HG03064 (cell line): Measurements from ENCODE around the gene CABCOCO1.
A peak's percentile ranks its signal among the peaks of the same experiment; 100 is the strongest.

Experiments used
- ATAC-seq: cut with Tn5 transposase; IDR thresholded peaks from one replicate; pipeline ENCODE4 v1.9.1; 2021; ENCODE audit warnings: low read depth; ENCODE audit not compliant: unreplicated experiment

The CABCOCO1 gene

DNA sequence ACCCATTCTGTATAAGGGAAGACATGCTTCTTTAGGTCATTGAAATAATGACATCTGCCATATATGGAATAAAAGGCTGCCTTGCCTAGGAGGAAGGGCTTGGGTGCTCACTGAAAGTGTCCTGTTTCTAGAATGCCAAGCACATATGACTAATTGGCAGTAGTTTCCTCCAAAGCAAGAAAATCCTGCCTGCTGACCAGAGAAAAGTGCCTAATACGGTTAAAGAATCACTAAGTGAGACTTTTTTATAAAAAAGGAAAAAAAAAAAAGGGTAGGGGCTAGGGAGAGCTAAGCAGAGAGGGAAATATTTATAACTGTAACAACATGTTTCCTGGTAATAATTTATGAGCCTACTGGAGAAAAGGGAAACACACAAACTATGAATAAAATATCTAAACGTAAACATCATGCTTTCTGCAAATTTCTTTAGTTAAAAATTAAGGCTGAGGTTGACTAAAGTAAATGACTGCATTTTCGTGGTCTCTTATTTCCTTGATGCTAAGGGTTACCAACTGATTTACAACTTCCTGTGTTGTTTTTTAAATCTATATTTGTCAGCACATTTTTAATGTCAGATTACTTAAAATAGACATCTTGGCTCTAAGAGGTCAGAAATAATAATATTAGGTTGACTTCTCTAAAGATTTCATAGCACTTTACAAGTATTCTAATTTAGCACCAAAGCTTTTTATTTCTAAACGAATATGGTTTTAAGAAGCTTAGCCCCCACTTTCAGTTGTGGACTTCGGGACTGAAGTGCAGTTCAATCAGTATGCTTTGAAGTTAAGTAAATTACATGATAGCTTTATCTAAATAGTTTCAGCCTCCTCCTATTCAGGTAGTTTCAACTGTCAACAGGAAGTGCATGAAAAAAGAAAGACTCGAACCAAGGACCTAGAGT is 89.6 kb downstream of the CABCOCO1 start:
- peak; percentile 53 for ATAC-seq

DNA sequence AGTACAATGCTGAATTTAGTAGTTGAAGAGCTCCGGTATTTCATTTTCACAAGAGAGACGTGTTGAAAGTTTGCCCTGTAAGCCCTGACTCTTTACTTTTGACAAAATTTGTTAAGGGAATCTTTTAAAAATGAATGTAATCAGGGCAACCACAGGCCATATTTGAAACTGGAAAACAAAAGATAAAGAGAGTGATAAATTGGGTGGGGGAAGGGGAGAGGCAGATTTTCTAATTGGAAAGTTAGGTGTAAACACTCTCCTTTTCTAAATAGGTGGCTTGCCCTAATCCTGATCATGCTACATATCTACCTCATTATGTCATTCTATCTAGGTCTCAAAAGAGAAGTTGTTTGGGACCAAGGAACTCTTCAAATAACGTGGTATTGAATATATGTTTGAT is 90.7 kb downstream of the CABCOCO1 start:
- no peak for ATAC-seq

DNA sequence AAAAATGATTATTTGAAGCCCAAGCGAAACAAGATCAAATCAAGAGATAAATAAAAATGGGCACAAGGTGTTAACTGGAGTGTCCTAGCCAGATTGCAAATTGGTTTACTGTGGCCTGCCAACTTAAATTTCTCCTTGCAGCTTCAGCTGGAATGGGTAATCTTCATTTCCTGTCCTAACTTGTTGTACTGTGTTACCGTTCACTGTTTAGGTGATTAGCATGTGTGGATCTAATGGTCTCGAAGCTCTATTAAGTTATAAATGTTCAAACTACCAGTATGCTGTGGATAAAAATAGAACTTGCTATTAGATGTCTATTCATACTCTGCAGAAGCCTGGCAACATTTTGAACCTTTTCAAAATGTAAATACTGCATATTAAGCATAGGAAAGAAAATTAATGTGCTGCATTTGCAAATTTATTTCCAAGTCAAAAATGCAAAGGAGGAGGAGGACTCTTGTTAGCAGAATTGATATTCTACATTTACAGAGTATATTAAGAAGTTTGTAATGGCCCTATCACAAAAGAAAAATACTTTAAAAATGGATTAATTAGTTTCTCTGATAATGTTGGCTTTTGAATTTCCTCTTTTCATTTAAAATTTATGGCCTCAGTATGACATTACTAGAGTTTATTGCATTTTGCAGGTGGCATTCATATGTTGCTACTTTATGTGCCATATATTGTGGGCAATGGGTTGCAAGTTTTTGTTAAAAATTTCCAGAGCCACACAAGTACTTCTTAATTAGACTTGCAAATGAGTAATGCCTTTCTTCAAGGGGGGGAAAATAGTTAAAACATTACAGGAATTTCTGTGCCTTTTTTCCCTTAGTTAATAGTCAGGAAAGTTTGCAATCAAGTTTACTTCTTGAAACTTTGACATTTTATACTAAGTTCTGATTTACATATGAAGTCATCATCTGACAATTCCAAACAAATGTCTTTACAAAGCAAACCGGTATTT is 92.1 kb downstream of the CABCOCO1 start:
- no peak for ATAC-seq

DNA sequence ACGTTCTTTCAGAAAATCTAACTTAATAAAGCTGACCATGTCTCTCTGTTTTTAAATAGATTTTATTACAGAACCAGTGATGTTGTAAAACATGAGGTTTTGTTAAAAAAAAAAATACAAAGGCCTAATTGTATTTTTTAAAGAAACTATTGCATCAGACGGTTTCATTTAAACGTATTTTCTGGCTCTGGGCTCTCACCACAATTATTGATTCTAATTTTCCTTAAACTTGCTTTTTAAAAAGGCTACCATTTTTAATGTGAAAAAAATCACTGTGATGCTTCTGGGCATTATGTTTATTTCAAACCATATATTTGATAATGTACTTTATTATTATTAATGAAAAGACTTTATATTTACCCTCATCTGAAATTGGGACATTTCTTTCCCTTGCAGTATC is 94.3 kb downstream of the CABCOCO1 start:
- ATAC-seq = no peak

DNA sequence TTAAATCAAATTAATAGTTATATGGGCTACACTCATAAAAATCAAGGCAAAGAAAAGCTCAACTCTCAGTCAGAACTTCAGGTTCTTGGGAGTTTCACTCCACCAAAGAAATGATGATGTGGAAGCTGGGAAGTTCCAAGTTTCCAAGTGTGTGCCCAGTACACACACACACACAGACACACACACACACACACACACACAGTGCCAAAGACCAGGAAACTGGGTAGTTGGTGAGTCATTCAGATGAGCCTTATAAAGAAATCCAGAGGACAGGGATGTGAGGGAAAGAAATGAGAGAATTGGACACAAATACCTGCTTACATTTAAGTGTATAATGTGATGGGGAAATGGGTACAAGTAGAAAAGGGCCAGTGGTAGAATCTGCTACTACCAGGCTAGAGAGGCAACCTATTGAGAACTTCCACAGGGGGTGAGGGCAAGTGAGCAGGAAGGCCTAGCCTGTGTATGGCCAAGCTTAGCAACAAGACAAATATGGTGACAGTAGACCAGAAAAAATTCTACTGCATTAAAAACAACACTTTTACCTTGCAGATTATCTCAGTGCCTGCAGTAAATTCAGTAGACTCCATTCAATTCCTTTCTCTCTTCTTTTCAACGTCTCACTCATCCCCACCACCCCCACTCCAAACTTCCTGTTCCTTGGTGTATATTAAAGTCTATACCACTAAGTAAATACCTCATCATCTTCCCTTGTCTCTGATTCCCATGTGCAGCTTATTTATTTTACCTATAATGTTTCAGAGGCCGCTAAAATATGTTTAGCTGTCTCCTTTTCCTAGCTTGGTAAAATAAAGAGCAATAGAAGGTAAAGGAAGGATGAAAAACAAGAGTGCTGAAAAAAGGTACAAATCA is 95.0 kb downstream of the CABCOCO1 start:
- no peak for ATAC-seq

DNA sequence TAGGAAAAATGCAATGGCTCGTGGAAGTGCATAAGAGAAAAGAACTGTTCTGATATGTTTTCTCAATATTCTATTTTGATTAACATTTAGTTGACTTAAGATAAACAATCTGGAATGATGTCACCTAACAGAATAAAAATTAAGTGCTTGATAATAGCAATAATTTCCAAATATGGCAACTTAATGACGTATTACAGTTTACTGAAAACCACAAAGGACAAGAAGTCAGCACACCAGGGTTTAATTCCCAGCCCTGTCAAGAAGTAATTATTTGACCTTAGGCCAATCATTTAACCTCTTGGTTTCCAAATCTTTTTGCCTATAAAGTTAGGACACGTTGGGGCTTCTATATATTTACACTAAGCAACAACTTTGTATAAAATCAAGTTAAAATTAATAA is 95.7 kb downstream of the CABCOCO1 start:
- ATAC-seq = no peak

DNA sequence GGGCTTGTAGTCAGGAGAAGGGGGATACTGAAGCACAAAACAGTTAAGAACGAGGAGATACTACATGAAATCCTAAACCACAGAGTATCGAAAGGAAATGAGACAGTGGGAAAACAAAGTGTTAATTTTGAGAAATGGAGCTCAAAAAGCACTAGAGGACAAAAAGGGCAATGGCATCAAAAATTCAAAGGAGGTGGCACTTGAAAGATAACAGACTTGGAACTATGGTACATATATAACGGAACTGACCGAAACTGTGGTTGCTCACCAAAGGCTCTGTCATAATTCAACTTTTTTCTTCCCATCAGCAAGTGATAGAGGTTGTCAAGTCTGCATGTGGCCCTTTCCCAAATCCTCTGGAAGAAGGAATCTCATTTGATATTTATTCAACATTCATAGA is 97.0 kb downstream of the CABCOCO1 start:
- ATAC-seq = no peak

DNA sequence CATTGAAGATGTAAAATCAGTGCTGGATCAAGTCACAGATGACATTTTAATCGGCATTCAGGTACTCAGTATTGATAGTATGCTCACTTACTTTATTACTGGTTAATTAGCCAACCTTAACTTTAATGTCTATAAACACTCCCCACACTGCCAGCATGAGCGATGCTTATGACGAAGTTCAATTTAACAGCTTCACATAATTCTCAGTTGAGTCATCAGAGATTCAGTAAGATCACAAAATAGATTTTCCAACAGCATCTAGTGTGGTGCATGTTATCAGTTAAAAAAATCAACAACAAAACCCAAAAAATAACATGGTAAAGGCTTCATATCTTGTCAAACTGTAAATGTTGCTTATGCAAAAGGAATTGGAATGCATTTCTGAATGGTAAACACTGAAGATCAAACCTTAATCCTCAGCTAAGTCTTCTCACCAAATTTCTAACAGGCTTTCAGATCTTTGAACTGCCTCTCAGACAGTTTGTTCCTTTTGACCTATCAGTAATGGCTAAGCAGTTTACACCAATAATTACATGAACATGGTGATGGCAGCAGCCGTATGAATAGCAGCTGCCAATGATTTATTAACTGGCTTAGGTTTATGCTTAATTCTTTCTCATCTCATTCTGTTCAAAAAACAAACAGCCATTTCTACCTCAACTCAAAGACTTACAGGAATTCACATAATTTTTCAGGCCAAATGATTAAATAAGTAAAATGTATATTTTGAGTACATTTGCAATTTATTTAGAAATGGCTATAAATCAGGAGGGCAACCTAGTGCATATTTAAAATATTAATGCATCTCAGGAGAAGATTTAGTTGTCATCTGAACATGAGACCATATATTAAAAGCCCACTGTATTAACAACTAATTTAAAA is 98.5 kb downstream of the CABCOCO1 start:
- ATAC-seq = no peak

DNA sequence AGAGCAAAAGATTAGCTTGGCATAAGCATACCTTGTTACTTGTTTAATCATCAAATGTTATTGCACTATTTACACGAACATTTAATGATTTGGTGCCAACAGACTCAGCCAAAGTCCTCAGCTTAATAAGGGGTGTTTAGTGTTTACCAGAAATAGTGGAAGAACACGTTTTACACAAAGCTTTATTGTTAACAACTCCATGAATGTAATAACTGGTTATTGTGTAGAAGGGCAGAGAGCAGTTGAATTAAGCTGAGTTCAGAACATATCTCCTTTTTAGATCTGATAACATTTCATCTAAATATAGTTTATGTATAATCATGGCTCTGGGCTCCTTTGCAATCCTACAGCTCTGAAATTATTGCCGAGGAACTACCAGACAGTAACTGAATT is 99.1 kb downstream of the CABCOCO1 start:
- no peak for ATAC-seq

DNA sequence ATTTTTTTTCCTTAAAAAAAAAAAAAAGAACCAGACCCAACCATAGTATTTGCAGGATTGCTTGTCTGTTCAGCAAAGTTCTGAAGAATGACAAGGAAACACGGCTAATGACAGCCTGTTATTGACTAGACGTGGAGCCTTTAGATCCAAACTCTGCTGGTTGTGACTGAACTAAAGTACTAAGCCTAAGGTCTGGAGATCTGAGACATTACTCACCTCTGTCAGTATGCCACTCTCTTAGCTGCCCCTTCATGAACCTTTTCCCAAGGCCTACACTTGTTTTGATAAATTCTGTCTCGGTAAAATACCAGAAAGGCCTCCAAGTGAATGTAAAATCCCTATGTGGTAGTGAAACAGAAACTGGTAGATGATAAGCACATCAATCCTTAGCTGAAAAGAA is 101.0 kb downstream of the CABCOCO1 start:
- no peak for ATAC-seq

DNA sequence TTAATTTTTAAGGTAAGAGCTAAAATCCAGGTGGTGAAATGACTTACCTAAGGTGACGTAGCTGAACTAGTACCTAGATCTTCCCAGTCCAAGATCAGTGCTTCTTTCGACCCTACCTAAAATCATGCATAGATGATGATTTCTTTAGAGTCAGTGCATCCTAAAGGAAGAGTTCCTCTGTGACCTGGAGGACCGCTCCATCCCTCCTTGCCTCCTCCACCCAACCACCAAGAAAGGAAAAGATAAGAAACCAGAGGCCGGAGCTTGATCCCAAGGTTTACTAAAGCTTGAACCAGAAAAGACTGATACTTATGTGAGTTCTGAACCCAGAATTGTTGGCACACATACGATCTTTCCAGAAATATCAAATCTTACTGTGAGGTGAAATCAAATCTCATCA is 101.8 kb downstream of the CABCOCO1 start:
- ATAC-seq = no peak

DNA sequence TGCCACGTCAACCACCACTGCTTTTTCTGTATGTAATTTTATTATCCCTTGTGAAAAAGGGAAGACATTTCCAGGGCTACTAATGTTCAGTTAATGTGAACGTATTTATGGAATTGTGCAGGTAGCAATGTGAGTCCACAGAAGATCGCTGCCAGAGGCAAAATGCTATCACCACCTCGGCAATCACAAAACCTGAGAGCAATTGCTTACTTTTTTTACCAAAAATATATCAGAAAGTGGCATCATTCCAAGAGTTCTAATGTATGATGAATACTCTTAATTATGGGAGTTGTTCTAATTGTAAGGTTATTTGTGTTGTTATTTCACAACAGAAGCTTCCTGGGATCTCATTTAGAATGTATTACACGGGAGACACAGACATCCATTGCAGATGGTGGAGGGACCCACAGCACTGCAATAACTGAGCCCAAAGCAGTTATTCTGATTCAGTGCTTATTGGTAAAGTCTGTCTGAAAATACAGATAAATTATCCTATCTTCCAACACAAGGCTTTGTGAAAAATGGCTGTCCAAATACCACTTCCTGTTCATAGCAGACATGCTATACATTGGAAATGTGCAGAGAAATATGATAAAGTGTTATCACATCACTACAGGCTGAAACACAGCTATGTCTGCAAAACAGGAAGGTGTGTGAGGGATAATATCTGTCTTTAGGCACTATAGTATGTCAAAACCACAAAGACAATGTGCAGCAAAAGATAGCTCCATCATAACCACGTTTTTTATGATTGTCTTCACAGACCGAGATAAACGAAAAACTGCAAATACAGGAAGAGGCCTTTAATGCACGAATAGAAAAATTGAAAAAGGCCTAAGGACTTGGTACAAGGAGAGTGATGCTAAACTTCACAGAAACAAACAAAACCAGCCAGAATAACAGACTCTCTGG is 102.7 kb downstream of the CABCOCO1 start:
- ATAC-seq = no peak

DNA sequence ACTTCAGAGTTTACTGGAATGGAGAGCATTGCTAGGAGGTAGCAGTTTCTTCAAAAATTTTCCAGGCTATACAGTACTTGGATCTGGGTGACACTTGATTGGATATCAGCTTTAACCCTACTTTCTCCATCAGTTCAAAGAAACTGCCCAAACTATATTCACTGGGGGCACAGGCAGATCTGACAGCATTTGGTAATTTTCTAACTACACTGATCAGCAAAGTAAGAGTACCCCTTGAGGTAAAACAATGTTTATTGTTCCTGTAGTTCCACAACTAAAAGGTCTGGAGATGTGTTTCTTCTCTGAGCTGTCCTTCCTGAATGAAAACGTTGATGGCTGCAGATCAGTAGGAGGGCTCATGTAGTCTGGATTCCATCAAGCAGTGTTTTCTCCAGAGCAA is 104.2 kb downstream of the CABCOCO1 start:
- ATAC-seq = no peak

DNA sequence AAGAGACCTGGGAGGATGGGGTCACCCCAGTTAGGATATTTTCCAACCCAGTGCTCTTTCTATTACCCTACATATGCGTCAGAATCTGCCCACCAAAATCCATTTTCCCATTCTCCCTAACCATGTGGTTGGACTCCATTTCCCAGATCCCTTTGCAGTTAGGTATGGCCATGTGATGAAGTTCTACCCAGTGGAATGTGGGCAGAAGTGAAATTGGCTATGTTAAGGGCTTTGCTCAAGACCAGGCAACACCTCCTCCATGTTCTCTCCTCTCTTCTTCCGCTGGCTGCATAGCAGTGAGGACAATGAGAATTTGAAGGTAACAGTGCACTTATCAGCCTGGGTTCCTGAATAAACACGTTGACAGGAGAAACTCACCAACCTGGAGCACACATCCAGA is 111.3 kb downstream of the CABCOCO1 start:
- ATAC-seq = no peak

DNA sequence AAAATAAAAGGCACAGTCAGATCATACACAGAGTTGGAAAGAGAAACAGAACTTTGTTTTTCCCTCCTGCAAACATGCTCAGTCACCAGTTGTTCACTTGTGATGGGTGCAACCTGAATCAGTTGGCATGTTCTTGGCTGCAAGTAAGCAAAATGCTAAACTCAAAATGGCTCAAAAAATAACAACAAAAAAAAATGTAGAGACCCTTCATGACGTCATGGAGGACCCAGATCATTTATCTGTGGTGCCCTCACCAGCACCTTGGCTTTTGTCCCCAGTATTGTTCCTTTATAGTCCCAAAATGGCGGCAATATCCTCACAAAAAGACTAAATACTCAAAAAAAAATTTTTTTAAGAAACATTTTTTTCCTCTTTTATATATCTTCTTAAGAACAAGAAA is 112.4 kb downstream of the CABCOCO1 start:
- no peak for ATAC-seq

DNA sequence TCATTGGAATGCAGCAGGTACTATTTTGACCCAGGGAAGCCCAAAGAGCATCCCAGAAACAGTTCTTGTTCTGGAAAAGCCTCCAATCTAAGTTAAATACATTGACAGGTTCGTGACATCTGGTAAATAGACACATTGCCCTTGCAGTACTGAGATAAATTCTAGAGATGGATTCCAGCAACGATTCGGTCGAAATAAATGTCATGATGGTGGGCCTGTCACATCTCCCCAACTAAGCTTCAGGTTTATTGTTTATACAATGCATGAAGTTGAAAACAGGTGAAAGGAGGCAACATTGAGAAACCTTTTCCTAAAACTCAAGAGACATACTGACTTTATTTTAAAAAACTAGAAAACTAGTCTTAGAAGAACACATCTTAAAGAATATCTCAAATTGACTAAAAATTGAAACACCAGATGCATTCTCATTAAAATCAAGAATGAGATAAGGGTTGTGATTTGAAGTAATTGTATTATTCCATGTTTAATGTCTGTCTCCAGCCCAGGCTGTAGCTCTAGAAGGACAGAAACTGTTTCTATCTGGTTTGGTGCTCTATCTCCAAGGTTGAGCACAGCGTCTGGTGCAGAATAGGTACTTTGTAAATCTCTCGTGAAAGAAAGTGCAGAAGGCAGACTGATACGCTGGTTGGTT is 114.0 kb downstream of the CABCOCO1 start:
- ATAC-seq = no peak

DNA sequence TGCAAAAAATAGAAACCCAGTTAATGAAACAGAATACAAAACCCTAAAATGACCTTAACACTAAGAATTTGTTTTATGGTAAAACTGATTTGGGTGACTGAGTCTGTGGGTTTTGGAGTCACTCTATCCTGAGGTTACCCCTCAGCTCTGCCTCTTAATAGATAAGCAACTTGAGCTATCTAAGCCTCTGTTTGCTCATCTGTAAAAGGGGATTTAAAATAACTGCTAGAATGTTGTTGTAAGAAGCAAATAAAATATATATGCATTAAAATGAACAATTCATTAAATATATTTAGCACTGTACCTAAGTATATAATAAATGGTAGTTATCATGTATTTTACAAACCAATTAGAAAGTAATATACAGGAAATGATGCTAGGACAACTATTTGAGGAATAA is 115.4 kb downstream of the CABCOCO1 start:
- no peak for ATAC-seq

DNA sequence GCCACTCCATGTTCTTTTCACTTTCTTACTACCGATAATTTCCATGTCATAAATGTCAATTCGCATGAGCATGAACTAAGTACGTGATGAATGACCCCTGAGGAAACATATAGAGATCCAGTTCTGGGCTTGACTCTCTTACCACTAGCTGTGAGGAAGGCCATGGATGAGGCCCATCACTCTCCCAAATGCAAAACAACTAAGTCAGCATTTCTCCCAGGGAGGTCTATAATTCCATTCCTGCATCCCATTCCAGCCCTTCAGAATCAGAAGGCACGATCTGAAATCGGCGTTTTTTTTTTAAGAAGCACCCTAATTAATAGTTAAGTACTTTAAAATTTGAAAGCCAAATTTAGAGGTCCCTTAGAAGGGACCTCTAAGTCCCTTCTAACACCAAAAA is 116.5 kb downstream of the CABCOCO1 start:
- no peak for ATAC-seq
